ENCODE measurements around the gene SLX4IP.

SLX4IP gene

GRCh38 chr20:10671919-10672623 is 237.0 kb downstream of the SLX4IP start:
- peak overlapping the region; percentile 89 to 93 for H3K27ac ChIP-seq
- TF ChIP-seq CTCF (IDR thresholded peaks at IDR 0.05), result no peak

GRCh38 chr20:10672624-10673127 is 237.6 kb downstream of the SLX4IP start:
- no peak for TF ChIP-seq CTCF (IDR thresholded peaks at IDR 0.05)
- peak overlapping the region; percentile 89 to 93 for H3K27ac ChIP-seq
- peak overlapping the region; percentile 98 for H3K4me3 ChIP-seq
- no peak for DNase-seq (ENCODE audit: low spot score)

More at GRCh38 chr20:10671919-10672623, 237.0 kb downstream of the SLX4IP start:
- DNase-seq (ENCODE audit: low spot score), result no peak
- peak overlapping the region; percentile 98 for H3K4me3 ChIP-seq

- peak overlapping the region; percentile 89 to 93 for H3K27ac ChIP-seq
- no peak for DNase-seq (ENCODE audit: low spot score)
- peak overlapping the region; percentile 98 for H3K4me3 ChIP-seq
- no peak for TF ChIP-seq CTCF (IDR thresholded peaks at IDR 0.05)
Observed at GRCh38 chr20:10673176-10673841, 238.2 kb downstream of the SLX4IP start.

GRCh38 chr20:10673842-10674683 is 239.0 kb downstream of the SLX4IP start, which contains the start of gene JAG1:
JAG1 (minus strand) TSS chr20:10673999; CDS start chr20:10673530, 469 bp downstream.
- TF ChIP-seq CTCF (IDR thresholded peaks at IDR 0.05), result no peak
- peak within 1 kb of the TSS; percentile 89 to 93 for H3K27ac ChIP-seq
- H3K4me3 ChIP-seq, result peak within 1 kb of the TSS; percentile 98
- peak; percentile 97 for DNase-seq (ENCODE audit: low spot score)

GRCh38 chr20:10674684-10675449 is 239.8 kb downstream of the SLX4IP start:
- TF ChIP-seq CTCF (IDR thresholded peaks at IDR 0.05), result peak; percentile 93
- peak overlapping the region; percentile 89 to 93 for H3K27ac ChIP-seq
- H3K4me3 ChIP-seq, result peak overlapping the region; percentile 98
- DNase-seq (ENCODE audit: low spot score), result peak; percentile 90

- DNase-seq (ENCODE audit: low spot score), result no peak
- Histone ChIP-seq H3K4me3 (peak overlapping the region; percentile 98), H3K27ac (peak overlapping the region; percentile 89 to 93)
- TF ChIP-seq CTCF (IDR thresholded peaks at IDR 0.05), result no peak
Observed at GRCh38 chr20:10675450-10675848, 240.3 kb downstream of the SLX4IP start.
